ENCODE measurements around the gene RPTOR. TPM values are rescaled to one million over a fixed set of nuclear protein-coding genes. Genes with fewer than 3 reads are reported as not detected.

Gene RPTOR
- total RNA-seq, 4 donors from 2014 or later, result 23.6 to 37.0 (median 27.8) TPM

DNA sequence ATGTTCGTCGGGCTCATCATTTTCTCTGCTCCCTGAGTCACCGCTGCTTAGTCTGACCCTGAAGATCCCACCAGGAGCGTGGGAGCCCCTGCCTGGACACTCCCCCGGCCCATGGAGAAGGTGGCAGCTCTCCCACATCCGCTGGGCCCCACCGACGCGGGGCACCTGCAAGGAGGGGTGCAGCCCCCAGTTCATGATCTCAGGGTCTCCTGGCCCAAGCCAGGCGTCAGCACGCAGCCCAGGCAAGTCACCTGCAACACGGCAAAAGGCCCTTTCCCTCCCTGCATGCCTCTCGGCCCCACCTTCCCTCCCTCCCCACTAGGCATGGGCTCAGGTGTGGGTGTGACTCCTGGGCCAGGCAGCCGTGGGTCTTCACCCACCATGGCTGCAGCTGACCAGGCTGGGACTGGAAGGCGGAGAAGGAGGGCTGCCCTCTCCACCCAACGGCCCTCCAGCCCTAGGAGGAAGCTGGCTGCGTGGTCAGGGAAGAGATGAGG is 437.3 kb downstream of the RPTOR start:
- DNase-seq (ENCODE audit: low spot score) (no peak), ATAC-seq (ENCODE audit: low FRiP score) (no peak)
- TF ChIP-seq, protein P1, sequence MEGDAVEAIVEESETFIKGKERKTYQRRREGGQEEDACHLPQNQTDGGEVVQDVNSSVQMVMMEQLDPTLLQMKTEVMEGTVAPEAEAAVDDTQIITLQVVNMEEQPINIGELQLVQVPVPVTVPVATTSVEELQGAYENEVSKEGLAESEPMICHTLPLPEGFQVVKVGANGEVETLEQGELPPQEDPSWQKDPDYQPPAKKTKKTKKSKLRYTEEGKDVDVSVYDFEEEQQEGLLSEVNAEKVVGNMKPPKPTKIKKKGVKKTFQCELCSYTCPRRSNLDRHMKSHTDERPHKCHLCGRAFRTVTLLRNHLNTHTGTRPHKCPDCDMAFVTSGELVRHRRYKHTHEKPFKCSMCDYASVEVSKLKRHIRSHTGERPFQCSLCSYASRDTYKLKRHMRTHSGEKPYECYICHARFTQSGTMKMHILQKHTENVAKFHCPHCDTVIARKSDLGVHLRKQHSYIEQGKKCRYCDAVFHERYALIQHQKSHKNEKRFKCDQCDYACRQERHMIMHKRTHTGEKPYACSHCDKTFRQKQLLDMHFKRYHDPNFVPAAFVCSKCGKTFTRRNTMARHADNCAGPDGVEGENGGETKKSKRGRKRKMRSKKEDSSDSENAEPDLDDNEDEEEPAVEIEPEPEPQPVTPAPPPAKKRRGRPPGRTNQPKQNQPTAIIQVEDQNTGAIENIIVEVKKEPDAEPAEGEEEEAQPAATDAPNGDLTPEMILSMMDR (IDR thresholded peaks at IDR 0.05), result no peak

DNA sequence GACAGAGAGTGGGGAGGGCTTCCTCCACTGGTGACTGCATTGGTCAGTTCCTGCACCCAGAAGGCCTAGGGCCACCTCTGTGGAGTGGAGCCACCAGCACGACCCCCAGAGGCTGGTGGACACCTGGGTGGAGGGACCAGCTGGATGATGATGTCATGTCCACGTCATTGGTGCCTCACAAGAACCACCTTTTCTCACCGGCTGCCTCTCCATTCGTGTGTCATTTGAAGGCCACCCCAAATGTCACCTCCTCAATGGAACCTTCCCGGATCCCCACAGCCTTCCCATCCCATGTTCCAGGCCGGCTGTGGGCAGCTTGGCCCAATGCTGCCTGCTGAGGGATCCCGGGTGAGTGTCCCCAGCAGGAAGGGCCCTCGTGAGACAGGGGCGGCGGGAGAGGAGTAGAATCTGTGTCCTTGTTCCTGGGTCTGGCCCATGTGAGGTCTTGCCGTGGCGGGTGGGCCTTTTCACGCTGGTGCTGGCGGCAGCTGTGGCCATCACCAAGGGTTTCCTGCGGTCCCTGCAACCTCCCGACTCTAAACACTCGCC is 437.9 kb downstream of the RPTOR start:
- ATAC-seq (ENCODE audit: low FRiP score) (no peak), DNase-seq (ENCODE audit: low spot score) (no peak)
- TF ChIP-seq, protein P1 (IDR thresholded peaks at IDR 0.05), result no peak

DNA sequence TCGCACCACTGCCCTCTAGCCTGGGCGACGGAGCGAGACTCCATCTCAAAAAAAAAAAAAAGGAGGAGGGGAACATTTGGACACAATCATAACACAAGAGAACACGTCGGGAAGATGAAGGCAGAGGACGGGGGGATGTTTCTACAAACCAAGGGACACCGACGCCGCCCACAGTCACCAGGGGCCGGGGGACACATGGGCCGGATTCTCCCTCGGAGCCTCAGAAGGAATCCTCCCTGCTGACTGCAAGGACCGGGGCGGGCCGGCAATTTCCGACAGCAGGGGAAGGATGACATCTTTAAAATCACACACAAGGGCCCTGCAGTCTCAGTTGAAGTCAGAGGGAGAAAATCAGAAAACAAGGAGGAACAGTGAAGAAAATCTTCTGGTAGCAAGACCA is 438.9 kb downstream of the RPTOR start:
- DNase-seq (ENCODE audit: low spot score) (no peak), ATAC-seq (ENCODE audit: low FRiP score) (no peak)
- TF ChIP-seq, protein P1 (IDR thresholded peaks at IDR 0.05), result no peak

DNA sequence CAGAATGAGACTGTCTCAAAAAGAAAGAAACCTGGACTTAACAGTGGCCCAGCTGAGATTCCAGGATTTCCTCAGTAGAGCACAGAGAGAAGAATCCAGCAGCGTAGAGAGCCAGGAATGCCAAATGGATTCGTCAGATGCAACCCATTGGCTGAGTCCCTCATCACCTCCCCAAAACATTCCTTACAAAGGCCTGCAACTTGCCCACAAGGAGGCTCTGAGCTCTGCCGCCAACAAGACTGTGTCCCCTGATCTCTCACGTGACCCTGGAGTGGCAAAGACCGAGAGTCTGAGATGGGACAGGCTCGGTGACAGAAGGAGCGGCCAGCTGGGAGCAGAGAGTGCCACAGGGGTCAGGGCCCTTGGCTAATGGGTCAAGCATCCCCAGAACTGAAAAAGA is 440.1 kb downstream of the RPTOR start:
- ATAC-seq (ENCODE audit: low FRiP score) (no peak), DNase-seq (ENCODE audit: low spot score) (no peak)
- TF ChIP-seq, protein P1 (IDR thresholded peaks at IDR 0.05), result no peak

DNA sequence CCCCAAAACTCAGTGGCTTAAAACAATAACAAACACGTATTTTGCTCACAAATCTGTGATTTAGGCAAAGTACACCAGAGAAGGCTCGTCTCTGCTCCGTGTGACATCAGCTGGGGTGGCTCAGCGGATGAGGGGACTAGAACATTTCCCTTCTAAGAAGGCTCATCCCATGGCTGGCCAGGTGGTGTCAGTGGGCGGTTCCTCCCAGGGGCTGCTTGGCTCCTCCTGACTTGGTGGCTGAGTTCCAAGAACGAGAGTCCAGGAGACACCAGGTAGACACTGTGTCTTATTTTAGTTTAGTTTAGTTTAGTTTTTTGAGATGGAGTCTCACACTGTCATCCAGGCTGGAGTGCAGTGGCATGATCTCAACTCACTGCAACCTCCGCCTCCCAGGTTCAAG is 441.4 kb downstream of the RPTOR start:
- TF ChIP-seq, protein P1 (IDR thresholded peaks at IDR 0.05), result no peak
- ATAC-seq (ENCODE audit: low FRiP score) (no peak), DNase-seq (ENCODE audit: low spot score) (no peak)

DNA sequence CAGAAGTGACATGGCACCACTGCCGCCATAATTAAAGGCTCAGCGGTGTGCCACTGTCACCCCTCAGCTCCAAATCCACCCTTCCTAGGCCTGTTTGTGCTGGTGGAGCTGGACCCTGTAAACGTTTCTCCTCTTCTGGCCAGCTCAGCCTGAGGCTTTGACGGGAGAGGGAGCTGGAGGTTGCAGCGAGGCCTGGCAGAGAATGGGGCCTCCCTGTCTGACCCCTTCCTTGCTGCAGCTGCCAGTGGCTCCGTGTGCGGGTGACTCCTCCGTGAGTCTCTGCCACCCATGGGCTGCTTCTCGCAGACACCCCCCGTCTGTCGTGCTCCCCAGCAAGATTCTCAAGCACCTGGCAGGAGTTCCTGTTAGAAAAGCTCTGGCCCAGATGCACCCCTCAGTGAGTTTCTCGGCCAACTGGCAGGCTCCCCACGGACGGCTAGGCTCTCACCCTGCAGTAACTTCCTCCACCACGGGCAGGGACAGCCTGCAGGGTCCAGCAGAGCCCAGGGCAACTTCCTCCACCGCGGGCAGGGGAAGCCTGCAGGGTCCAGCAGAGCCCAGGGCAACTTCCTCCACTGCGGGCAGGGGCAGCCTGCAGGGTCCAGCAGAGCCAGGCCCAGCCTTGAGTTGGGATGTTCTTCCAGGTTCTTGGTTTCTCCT is 442.3 kb downstream of the RPTOR start:
- ATAC-seq (ENCODE audit: low FRiP score) (no peak), DNase-seq (ENCODE audit: low spot score) (no peak)
- TF ChIP-seq, protein P1 (IDR thresholded peaks at IDR 0.05), result no peak

DNA sequence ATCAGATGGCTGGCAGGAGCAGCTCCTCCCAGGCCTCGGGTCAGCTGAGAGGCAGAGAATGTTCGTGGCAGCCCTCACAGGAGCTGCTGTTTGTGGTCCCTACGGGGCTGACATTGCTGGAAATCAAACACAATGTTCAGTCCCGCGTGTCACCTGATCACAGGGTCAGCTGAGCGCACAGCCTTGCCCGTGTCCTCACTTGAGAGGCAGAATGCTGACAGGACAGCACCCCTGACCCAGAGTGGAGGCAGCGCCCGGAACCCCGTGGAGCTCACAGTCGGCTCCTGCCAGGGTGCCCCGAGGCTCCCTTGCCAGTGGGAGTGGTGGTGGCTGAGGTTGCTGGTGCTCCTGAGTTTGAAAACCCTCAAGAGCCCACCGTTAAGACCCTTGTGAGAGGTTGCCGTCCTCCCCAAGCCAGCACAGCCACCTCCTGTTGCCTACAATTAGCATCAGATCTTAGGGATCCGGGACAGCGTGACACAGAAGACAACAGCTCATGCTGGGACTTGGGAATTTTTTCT is 443.4 kb downstream of the RPTOR start:
- TF ChIP-seq, protein P1 (IDR thresholded peaks at IDR 0.05), result no peak
- DNase-seq (ENCODE audit: low spot score) (no peak), ATAC-seq (ENCODE audit: low FRiP score) (no peak)
